Endothelial cell of umbilical vein (primary cell): ENCODE measurements around the gene CFAP100. TPM values are rescaled to one million over a fixed set of nuclear protein-coding genes. Genes with fewer than 3 reads are reported as not detected.

Experiments
- BruUV-seq: library from RNA; stranded (reverse); fragments of 400-500 nt; replicated peaks from 2 replicates; lab custom pipeline; 2021; lab: Mats Ljungman, UMichigan
- CTCF ChIA-PET: fragments of 300-600, 350-600 bp; sonication (Branson Sonifier 250); formaldehyde crosslinking; loops from one replicate; lab custom pipeline; 2021; ENCODE audit warnings: antibody characterized with exemption, inconsistent platforms; lab: Charles Lee
- POLR2A ChIA-PET: fragments of 300-600, 350-600 bp; sonication (Branson Sonifier 250); formaldehyde crosslinking; loops from one replicate; lab custom pipeline; 2021; ENCODE audit warnings: antibody characterized with exemption, inconsistent platforms; lab: Charles Lee
- DNase-seq: peaks from one replicate; pipeline ENCODE4 v3.0.0-alpha.2; 2011; ENCODE audit warnings: low read depth, low spot score
- FAIRE-seq: peaks from 2 replicates; lab custom pipeline; 2011; peaks lifted over from hg19 to GRCh38; lab: Jason Lieb, UNC
- H2AFZ ChIP-seq: 2 replicates; pipeline ENCODE4 v1.6.0; 2012; ENCODE audit warnings: low read depth, low read length, control low read depth, inconsistent platforms
- H3K27ac ChIP-seq: 2 replicates; pipeline ENCODE4 v1.5.1; 2011; ENCODE audit warnings: low read depth, mild to moderate bottlenecking, control low read depth, low read length, moderate library complexity; ENCODE audit not compliant: insufficient read depth
- H3K27me3 ChIP-seq, 2 experiments: 2 replicates each; pipeline versions ENCODE4 v1.6.0 to v1.6.1; 2011; ENCODE audit warnings: low read length in 2 of 2, mixed read lengths in 1 of 2; ENCODE audit not compliant: control insufficient read depth in 2 of 2, insufficient read depth in 2 of 2
- H3K36me3 ChIP-seq, 2 experiments: 2 replicates in 1 of 2; 3 replicates in 1 of 2; pipeline ENCODE4 v1.5.1; 2011; ENCODE audit warnings: low read length in 2 of 2, mild to moderate bottlenecking in 1 of 2, moderate library complexity in 1 of 2; ENCODE audit not compliant: control insufficient read depth in 2 of 2, insufficient read depth in 2 of 2; ENCODE audit errors: extremely low read depth in 1 of 2
- H3K4me1 ChIP-seq: 3 replicates; pipeline ENCODE4 v1.5.1; 2011; ENCODE audit warnings: mild to moderate bottlenecking, low read length; ENCODE audit not compliant: control insufficient read depth, insufficient read depth; ENCODE audit errors: extremely low read depth
- H3K4me2 ChIP-seq: 2 replicates; pipeline ENCODE4 v1.6.1; 2011; ENCODE audit warnings: low read length, control low read depth, mixed read lengths; ENCODE audit not compliant: insufficient read depth
- H3K4me3 ChIP-seq, 3 experiments: fragments of 200-600 bp in 1 of 3; sonication (generic), shearing (Covaris generic) in 1 of 3; replicated peaks in 1 of 3; 2 replicates each; pipeline ENCODE4 v1.5.1; 2011 to 2016; ENCODE audit warnings: control low read depth in 3 of 3, low read length in 3 of 3, mild to moderate bottlenecking in 2 of 3, inconsistent platforms in 1 of 3, low read depth in 1 of 3, moderate library complexity in 1 of 3; ENCODE audit not compliant: insufficient read depth in 1 of 3
- H3K79me2 ChIP-seq: 2 replicates; pipeline ENCODE4 v1.6.0; 2012; ENCODE audit warnings: low read length, inconsistent platforms; ENCODE audit not compliant: control insufficient read depth, insufficient read depth
- H3K9ac ChIP-seq: replicated peaks from 2 replicates; pipeline ENCODE3; 2011; ENCODE audit warnings: low read length, control low read depth; ENCODE audit not compliant: insufficient read depth; ENCODE audit errors: extremely low read depth
- H3K9me1 ChIP-seq: replicated peaks from 3 replicates; pipeline ENCODE4 v1.6.0; 2011; ENCODE audit warnings: mild to moderate bottlenecking, low read length; ENCODE audit not compliant: control insufficient read depth, insufficient read depth; ENCODE audit errors: extremely low read depth
- H3K9me3 ChIP-seq: replicated peaks from 2 replicates; pipeline ENCODE4 v1.5.1; 2012; ENCODE audit warnings: low read length, inconsistent platforms; ENCODE audit not compliant: control insufficient read depth, insufficient read depth
- H4K20me1 ChIP-seq: replicated peaks from 2 replicates; pipeline ENCODE3; 2011; ENCODE audit warnings: mild to moderate bottlenecking, low read length; ENCODE audit not compliant: control insufficient read depth, insufficient read depth; ENCODE audit errors: extremely low read depth
- EZH2 ChIP-seq: IDR thresholded peaks from 2 replicates; pipeline ENCODE4 v1.6.1; 2012; ENCODE audit warnings: borderline replicate concordance, low read depth, mild to moderate bottlenecking, moderate library complexity, low read length, inconsistent platforms; ENCODE audit not compliant: severe bottlenecking
- FOS ChIP-seq: IDR thresholded peaks from 2 replicates; pipeline ENCODE4 v1.6.1; 2011; ENCODE audit warnings: mild to moderate bottlenecking, low read length, moderate library complexity, borderline replicate concordance; ENCODE audit not compliant: insufficient read depth
- GATA2 ChIP-seq: IDR thresholded peaks from 2 replicates; pipeline ENCODE4 v1.7.0; 2011; ENCODE audit warnings: low read depth, mild to moderate bottlenecking, moderate library complexity, mixed read lengths, low read length; ENCODE audit not compliant: insufficient read length, insufficient read depth
- JUN ChIP-seq: IDR thresholded peaks from 2 replicates; pipeline ENCODE4 v1.6.1; 2011; ENCODE audit warnings: borderline replicate concordance, low read depth; ENCODE audit not compliant: insufficient read length, insufficient read depth
- MYC ChIP-seq: IDR thresholded peaks from one replicate; pipeline ENCODE4 v1.6.1; 2011; ENCODE audit warnings: mild to moderate bottlenecking, low read depth, low read length
- POLR2A ChIP-seq: IDR thresholded peaks from 2 replicates; pipeline ENCODE4 v1.6.1; 2012; ENCODE audit warnings: low read depth, mild to moderate bottlenecking, control low read depth, low read length
- POLR2AphosphoS5 ChIP-seq: IDR thresholded peaks from 2 replicates; pipeline ENCODE4 v1.6.1; 2012; ENCODE audit warnings: low read depth, mild to moderate bottlenecking, control low read depth, low read length, moderate library complexity; ENCODE audit not compliant: insufficient read depth
- dilution Hi-C: fragments of 300-500 bp; cut with MboI; formaldehyde crosslinking; loops from one replicate; pipeline ENCODE4 v1.15.0; 2019; ENCODE audit warnings: low sequenced_read_pairs; ENCODE audit not compliant: extremely low pct_ligation_motif_present
- intact Hi-C: fragments of 100-400 bp; cut with micrococcal nuclease; formaldehyde crosslinking; loops from one replicate; pipeline ENCODE4 v1.10.0; 2022
- polyA plus RNA-seq, 4 experiments: library from polyadenylated mRNA; depleted of rRNA in 3 of 4; stranded (reverse) in 3 of 4; unstranded in 1 of 4; fragments of >200 nt; gene quantifications; 2 replicates each; pipeline versions ENCODE4 v1.2.1 to v1.2.3, GENCODE V29; 2011 to 2012; ENCODE audit warnings: missing spikeins in 1 of 4
- total RNA-seq: library from RNA; stranded (reverse); gene quantifications from 2 replicates; pipeline ENCODE4 v1.2.3, GENCODE V29; 2021
- TF ChIP-seq, protein P1 (sequence below), 2 donors: IDR thresholded peaks; 1 replicate in 1 of 2; 2 replicates in 1 of 2; pipeline ENCODE4 v1.5.1; 2011; ENCODE audit warnings: low read length in 2 of 2, mild to moderate bottlenecking in 2 of 2, moderate library complexity in 2 of 2, control low read depth in 1 of 2, inconsistent platforms in 1 of 2, low read depth in 1 of 2; ENCODE audit not compliant: insufficient read depth in 1 of 2; ENCODE audit errors: extremely low read depth in 1 of 2
- TF ChIP-seq, protein P2 (sequence below): IDR thresholded peaks from 2 replicates; pipeline ENCODE4 v1.6.1; 2011; ENCODE audit not compliant: insufficient read depth, insufficient read length

CFAP100 gene
- total and polyA plus RNA-seq, 2 donors (not counting 3 experiments of a cell fraction or from before 2014, with no cell fraction given): not detected

DNA sequence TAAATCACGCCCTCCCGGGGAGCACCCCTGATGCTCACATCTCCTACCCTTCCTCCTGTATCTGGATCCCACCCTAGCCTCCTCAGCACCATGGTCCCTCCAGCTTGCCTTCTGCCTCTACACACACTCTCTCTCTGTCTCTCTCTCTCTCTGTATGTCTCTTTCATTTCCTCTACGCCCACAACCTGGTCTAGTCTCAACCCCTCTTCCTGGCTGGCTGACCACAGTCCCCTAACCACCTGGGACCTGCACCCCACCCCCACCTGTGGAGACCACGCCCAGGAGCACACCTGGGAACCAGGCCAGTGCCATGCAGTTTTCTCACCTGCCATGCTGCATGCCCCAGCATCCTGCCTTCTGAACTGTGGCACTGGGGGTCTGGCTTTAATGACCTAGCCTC is 4.0 kb upstream of the CFAP100 start:
- TF ChIP-seq, protein P1, sequence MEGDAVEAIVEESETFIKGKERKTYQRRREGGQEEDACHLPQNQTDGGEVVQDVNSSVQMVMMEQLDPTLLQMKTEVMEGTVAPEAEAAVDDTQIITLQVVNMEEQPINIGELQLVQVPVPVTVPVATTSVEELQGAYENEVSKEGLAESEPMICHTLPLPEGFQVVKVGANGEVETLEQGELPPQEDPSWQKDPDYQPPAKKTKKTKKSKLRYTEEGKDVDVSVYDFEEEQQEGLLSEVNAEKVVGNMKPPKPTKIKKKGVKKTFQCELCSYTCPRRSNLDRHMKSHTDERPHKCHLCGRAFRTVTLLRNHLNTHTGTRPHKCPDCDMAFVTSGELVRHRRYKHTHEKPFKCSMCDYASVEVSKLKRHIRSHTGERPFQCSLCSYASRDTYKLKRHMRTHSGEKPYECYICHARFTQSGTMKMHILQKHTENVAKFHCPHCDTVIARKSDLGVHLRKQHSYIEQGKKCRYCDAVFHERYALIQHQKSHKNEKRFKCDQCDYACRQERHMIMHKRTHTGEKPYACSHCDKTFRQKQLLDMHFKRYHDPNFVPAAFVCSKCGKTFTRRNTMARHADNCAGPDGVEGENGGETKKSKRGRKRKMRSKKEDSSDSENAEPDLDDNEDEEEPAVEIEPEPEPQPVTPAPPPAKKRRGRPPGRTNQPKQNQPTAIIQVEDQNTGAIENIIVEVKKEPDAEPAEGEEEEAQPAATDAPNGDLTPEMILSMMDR (IDR thresholded peaks at IDR 0.05; ENCODE audit: extremely low read depth in 1 of 2, insufficient read depth in 1 of 2, low read depth in 1 of 2, low read length in 2 of 2): no peak
- TF ChIP-seq GATA2 (no peak), POLR2AphosphoS5 (no peak), FOS (no peak), POLR2A (no peak), EZH2 (no peak), MYC (no peak), JUN (no peak)
- TF ChIP-seq, protein P2, sequence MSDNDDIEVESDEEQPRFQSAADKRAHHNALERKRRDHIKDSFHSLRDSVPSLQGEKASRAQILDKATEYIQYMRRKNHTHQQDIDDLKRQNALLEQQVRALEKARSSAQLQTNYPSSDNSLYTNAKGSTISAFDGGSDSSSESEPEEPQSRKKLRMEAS: no peak
- Histone ChIP-seq H4K20me1 (no peaks in the 10 kb centered on the region), H3K4me2 (no peak overlapping the region), H3K4me3 (no peak overlapping the region), H3K9ac (no peak overlapping the region), H3K9me1 (no peaks in the 10 kb centered on the region), H3K79me2 (no peaks in the 10 kb centered on the region), H3K36me3 (no peaks in the 10 kb centered on the region), H3K4me1 (no peaks in the 10 kb centered on the region), H3K9me3 (no peaks in the 10 kb centered on the region), H3K27ac (no peak overlapping the region), H3K27me3 (peaks cover 21 to 27% of the 10 kb centered on the region in 2 experiments), H2AFZ (no peak overlapping the region)
- POLR2A ChIA-PET: no interaction called here
- CTCF ChIA-PET: interaction anchor here (1.2 to 6.4 kb wide), 3 partner anchors 133 to 257 kb away, joined by 4 to 112 read pairs (median 30); no protein-coding TSS in a partner anchor
- dilution Hi-C loops: no loop called here
- intact Hi-C loops: no loop called here
- no TSS peak for BruUV-seq
- no peak for DNase-seq
- FAIRE-seq: no peak
